Ishikawa (cell line): ENCODE results near the gene HOXA6.

ENCODE experiments used
- CEBPB ChIP-seq: IDR thresholded peaks from 2 replicates; pipeline ENCODE4 v1.6.1; 2012
- CREB1 ChIP-seq: IDR thresholded peaks from 2 replicates; pipeline ENCODE4 v1.6.1; 2012; ENCODE audit warnings: low read depth
- EGR1 ChIP-seq: IDR thresholded peaks from 2 replicates; pipeline ENCODE4 v1.6.1; 2012
- EP300 ChIP-seq: IDR thresholded peaks from 2 replicates; pipeline ENCODE4 v1.6.1; 2012; ENCODE audit warnings: borderline replicate concordance
- FOXM1 ChIP-seq: IDR thresholded peaks from 2 replicates; pipeline ENCODE4 v1.6.1; 2012; ENCODE audit warnings: low read depth, borderline replicate concordance
- MAX ChIP-seq: IDR thresholded peaks from 2 replicates; pipeline ENCODE4 v1.6.1; 2012
- NFIC ChIP-seq: IDR thresholded peaks from 2 replicates; pipeline ENCODE4 v1.6.1; 2012
- RAD21 ChIP-seq: IDR thresholded peaks from 2 replicates; pipeline ENCODE4 v1.6.1; 2012; ENCODE audit warnings: low read depth
- REST ChIP-seq: IDR thresholded peaks from 2 replicates; pipeline ENCODE4 v1.6.1; 2012; ENCODE audit warnings: low read depth, mild to moderate bottlenecking
- TAF1 ChIP-seq: IDR thresholded peaks from 2 replicates; pipeline ENCODE4 v1.6.1; 2012; ENCODE audit warnings: low read depth, mild to moderate bottlenecking
- TCF12 ChIP-seq: IDR thresholded peaks from 2 replicates; pipeline ENCODE4 v1.6.1; 2012; ENCODE audit warnings: low read depth
- TEAD4 ChIP-seq: IDR thresholded peaks from 2 replicates; pipeline ENCODE4 v1.6.1; 2012
- YY1 ChIP-seq: IDR thresholded peaks from 2 replicates; pipeline ENCODE4 v1.6.1; 2012; ENCODE audit warnings: low read depth
- ZBTB7A ChIP-seq: IDR thresholded peaks from 2 replicates; pipeline ENCODE4 v1.6.1; 2012; ENCODE audit warnings: low read depth
- TF ChIP-seq, protein P1 (sequence below): IDR thresholded peaks from 2 replicates; pipeline ENCODE4 v1.6.1; 2012

The HOXA6 gene

GRCh38 chr7:27123477-27124053, 24.0 kb downstream of the HOXA6 start:
- TF ChIP-seq, protein P1, sequence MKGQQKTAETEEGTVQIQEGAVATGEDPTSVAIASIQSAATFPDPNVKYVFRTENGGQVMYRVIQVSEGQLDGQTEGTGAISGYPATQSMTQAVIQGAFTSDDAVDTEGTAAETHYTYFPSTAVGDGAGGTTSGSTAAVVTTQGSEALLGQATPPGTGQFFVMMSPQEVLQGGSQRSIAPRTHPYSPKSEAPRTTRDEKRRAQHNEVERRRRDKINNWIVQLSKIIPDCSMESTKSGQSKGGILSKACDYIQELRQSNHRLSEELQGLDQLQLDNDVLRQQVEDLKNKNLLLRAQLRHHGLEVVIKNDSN: no peak
- TF ChIP-seq TEAD4: no peak
- TF ChIP-seq EP300: no peak
- TF ChIP-seq EGR1: no peak
- TF ChIP-seq RAD21: no peak
- TF ChIP-seq TCF12: no peak
- no peak for TF ChIP-seq REST
- TF ChIP-seq TAF1: no peak
- TF ChIP-seq CEBPB: no peak
- no peak for TF ChIP-seq YY1
- no peak for TF ChIP-seq NFIC
- no peak for TF ChIP-seq MAX
- no peak for TF ChIP-seq ZBTB7A
- TF ChIP-seq CREB1: no peak
- no peak for TF ChIP-seq FOXM1

- TF ChIP-seq MAX (no peak), NFIC (no peak), EP300 (no peak), EGR1 (no peak), FOXM1 (no peak), RAD21 (no peak)
Observed at GRCh38 chr7:27123007-27123476, 24.5 kb downstream of the HOXA6 start.

DNA sequence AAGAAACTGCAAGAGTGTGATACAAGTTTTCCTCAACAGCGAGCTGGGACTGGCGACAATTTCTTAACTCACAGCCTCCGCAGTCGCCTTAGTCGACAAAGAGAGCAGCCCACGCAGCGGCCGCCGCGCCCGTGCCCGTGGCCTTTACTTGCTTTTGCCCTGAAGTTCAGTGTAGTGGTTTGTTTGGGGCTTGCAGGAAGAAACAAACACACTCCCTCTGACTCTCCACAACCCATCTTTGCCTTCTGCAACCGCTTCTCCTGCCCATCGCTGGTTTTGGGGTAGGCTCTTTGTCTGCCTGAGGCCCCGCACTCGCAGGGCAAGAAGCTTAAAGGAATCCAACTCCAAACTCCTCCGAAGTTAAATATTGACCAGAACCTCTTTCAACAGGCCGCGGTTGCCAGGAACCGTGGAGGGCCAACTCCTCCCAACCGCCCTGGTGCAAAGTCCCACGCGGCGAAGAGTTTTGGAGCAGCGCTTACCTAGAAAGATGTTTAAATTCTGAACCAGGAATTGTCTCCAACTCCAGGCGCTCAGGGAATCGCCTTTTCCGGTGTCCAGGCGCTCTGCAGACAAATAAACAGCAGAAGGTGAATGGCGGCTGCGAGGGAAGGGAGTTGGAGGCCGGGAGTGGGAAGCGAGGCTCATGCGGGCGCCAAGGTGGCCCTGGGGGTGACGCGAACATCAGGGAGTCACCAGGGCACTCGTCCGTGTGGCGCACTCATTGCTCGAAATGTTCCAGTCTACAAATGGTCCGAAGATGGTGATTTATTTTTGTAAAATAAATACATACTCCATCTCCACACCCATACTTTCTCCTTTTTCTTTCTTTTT, 25.3 kb downstream of the HOXA6 start:
- no peak for TF ChIP-seq TAF1
- no peak for TF ChIP-seq REST
- TF ChIP-seq CEBPB: no peak
- no peak for TF ChIP-seq MAX
- no peak for TF ChIP-seq ZBTB7A
- TF ChIP-seq NFIC: no peak
- TF ChIP-seq TCF12: no peak
- no peak for TF ChIP-seq YY1
- TF ChIP-seq RAD21: no peak
- no peak for TF ChIP-seq CREB1
- no peak for TF ChIP-seq TEAD4
- TF ChIP-seq FOXM1: no peak
- TF ChIP-seq EP300: no peak
- no peak for TF ChIP-seq EGR1
- TF ChIP-seq, protein P1: no peak

DNA sequence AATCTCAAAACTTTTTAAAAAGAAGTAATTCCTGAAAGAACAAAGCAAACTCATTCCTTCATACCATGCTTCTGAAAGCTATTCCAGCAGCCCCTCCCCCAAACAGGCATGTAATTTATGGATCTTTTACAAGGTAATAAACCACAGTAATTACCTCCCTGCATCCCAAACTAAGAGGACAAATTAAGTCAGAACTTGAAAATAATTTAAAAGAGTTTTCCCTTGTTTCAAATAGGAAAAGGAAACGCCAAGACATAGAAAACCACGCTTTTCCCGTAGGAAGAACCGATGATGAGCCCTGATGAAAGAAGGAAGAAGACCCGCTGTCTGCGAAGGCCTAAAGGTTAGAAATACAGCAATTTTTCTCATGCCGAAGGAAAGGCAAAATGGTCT, 25.9 kb downstream of the HOXA6 start:
- TF ChIP-seq, protein P1: no peak
- no peak for TF ChIP-seq REST
